HG02623 (cell line): ENCODE measurements around the gene PCSK1.
"Not testable (repeated sequence)": the region's sequence is repeated elsewhere in the genome, so short reads cannot be mapped to it uniquely, and the experiment has no call there.

ENCODE experiments used
- ATAC-seq: cut with Tn5 transposase; IDR thresholded peaks from one replicate; pipeline ENCODE4 v1.9.1; 2021; ENCODE audit warnings: moderate library complexity; ENCODE audit not compliant: unreplicated experiment

Gene PCSK1

DNA sequence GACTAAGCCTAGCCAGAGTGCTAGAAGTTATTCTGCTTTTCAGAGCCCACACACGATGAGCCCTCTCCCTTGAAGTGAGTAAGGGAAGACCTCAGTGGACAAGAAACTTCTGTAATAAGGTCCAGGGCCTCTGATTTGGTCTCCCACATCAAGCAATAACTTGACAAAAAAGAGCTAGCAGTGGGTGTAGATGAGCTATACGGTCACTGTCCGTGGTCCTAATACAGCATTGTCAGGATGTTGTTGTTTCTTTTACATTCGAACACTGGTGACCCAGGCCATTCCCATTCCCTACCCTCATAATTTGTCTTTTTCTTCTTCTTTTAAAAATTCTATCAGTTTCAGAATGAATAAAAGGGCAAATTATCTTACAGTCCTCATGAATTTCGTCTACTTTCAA, 5.2 kb downstream of the PCSK1 start:
- ATAC-seq, result no peak

DNA sequence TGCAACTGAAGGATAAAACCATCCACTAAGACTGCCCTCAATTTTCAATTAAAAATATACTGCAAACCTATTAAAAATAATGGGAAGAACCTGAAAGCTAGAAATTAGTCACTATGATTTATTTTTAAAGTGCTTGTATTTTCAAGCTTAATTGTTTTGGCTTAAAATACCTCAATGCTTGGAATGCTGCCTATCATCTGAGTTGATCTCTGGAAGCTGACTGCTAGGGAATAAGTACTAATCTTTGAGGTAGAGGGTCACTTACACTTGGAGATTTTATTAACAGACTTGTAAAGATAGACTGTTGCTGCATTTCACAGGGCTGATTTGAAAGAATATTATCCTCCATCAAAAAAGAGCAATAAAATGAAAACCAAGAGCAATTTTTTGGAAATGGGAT, 6.2 kb downstream of the PCSK1 start:
- ATAC-seq, result no peak

DNA sequence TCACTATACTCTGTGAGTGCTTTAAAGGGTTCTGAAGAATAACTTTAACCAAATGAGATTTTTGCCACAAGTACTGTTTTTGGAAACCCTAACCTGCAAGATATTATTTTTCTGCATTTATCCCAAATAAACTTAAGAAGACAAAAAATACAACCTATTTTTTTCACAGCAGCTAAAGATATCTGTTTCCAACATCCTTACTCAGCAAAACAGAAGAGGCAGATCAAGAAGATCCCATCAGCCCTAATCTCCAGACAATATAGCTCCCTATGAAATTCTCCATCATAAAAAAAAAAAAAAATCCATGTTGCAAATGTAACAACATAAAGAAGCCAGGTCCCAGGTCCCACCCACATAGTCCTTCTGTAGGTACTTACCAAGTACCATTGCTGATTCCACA, 7.6 kb downstream of the PCSK1 start:
- ATAC-seq, result no peak

- ATAC-seq, result no peak
Observed at GRCh38 chr5:96415897-96416296, 17.2 kb downstream of the PCSK1 start.

- ATAC-seq, result no peak
Observed at GRCh38 chr5:96412868-96413449, 20.1 kb downstream of the PCSK1 start.

- no peak for ATAC-seq
Observed at GRCh38 chr5:96410013-96410412, 23.0 kb downstream of the PCSK1 start.

- no peak for ATAC-seq
Observed at GRCh38 chr5:96408841-96409538, 24.1 kb downstream of the PCSK1 start.

GRCh38 chr5:96408210-96408777, 24.8 kb downstream of the PCSK1 start:
- ATAC-seq, result no peak

GRCh38 chr5:96407436-96407835, 25.6 kb downstream of the PCSK1 start:
- no peak for ATAC-seq

DNA sequence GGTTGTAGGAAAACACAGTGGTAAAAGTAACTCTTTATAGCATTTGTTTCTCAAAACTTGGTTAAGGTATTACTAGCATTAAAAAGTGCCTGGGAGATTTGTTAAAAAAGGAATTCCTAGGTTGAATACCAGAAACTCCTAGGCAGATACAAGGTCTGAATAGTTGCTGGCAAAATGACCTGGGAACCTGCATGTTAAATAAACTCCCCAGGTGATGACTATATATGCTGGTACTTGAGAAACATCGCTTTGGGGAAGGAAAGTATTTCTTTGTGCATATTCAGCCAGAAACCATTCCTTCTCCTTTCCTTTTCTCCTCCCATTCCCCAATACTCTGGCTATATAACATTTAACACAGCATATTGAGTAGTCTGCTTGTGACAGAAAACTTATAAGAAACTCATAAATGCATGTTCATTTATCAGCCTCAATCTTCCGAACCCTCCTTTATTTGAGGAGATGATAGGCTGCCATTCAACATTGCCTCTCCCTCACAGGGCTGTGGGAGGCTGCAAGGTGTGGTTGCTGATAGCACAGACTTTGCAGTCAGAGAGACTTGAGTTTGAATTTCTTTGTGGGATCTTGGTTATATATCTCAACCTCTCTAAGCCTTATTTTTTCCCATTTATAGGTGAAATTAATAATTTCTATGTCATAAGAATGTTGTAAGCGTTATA, 28.7 kb downstream of the PCSK1 start:
- no peak for ATAC-seq

- ATAC-seq, result no peak
Observed at GRCh38 chr5:96402500-96402899, 30.5 kb downstream of the PCSK1 start.

DNA sequence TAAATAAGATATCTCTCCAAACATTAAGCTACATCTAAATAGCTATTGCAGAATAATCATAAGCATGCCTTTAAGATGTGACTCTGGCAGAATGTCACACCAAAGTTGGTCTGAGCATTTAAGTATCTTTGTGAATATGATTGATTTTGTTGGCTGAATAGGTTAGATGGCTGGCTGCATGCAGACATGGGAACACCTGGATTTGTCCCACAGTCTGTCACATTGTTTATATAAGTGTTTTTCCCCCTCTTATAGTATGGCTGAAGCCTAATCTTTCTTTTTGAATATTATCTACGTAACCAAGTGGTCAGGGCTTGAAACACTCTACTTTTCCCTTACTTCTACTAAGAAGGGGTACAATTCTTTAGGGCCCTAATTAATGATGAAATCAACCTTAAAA, 36.2 kb downstream of the PCSK1 start:
- ATAC-seq, result no peak

GRCh38 chr5:96395295-96395694, 37.8 kb downstream of the PCSK1 start:
- ATAC-seq, result not testable (repeated sequence)

DNA sequence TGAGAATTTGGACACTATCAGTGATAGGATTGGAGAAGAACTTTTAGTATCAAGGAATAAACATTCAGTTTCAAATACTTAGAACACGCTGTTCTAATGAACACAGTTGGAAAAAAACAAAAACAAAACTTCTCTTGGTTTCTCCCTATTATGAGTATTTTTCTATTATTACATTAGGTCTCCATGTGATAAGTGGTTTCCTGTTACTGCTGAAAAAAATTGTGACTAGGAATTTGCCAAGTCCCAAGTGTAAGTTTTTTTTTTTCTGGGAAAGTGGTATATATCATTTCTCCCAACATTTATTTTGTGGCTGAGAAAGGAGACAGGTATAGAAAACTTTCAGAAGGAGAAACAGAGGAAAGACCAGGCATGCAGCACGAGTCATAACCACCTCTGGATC, 41.1 kb downstream of the PCSK1 start:
- ATAC-seq, result no peak

GRCh38 chr5:96388176-96388575, 44.9 kb downstream of the PCSK1 start:
- no peak for ATAC-seq

- ATAC-seq, result no peak
Observed at GRCh38 chr5:96387616-96388015, 45.4 kb downstream of the PCSK1 start.

- no peak for ATAC-seq
Observed at GRCh38 chr5:96385538-96385937, 47.5 kb downstream of the PCSK1 start.

DNA sequence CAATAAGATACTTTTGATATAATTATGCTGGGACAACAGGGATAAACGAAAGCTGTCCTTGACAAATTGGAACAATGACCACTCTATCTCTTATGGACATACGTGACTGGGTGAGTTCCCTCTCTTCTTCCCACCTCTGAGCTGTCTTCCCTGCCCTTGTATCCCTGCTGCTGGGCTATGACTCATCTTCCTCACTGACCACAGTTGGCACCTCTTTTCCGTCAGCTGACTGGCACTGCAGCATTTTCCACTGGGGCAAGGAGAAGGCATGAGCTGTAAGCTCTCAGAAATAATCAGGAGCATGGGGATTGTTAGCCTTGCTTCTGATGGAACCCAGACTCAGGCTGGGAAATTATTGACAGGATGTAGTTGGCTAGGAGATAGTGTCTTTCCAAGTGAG, 48.7 kb downstream of the PCSK1 start:
- no peak for ATAC-seq

DNA sequence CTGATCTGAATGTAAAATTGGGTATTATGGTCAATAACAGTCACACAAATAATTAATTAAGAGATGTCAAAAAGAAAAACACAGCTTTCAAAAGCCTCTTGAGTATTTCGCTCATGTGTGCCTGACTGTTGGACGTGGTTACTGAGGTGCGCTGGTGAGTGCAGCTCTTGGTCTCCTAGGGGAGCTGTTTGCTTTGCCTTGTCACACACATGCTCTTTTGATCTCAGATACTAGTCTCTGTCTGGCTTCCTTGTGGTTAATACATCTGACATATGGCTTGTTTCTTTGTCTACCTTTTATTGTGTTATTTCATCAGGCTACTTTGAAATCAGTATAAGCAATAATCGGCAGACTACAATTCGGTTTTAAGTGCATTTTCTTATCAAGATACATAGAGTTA, 51.5 kb downstream of the PCSK1 start:
- no peak for ATAC-seq

- no peak for ATAC-seq
Observed at GRCh38 chr5:96379896-96380295, 53.2 kb downstream of the PCSK1 start.

DNA sequence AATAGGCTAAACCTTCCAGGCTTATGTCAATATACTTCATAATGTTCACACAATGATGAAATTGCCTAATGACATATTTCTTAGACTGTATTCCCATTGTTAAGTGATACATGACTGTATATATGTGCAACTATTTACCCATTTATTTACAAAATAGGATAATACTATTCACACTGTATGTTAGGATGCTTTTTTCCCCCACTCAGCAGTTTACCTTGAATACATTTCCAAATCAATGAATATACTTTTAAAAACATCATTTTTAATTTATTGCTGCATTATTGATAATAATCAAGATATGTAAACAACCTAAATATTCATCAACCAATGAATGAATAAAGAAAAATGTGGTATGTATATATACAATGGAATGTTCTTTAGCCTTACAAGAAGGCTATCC, 55.5 kb downstream of the PCSK1 start:
- no peak for ATAC-seq

DNA sequence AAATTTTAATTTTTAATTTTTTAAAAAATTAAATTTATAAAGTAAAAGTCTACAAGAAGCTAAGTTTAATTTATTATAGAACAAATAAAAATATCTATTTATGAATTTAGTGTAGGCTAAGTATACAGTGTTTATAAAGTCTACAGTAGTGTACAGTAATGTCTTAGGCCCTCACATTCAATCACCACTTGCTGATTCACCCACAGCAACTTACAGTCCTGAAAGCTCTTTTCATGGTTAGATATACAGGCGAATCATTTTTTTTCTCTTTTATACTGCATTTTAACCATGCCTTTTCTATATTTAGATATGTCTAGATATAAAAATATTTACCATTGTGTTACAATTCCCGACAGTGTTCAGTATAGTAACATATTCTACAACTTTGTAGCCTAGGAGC, 55.9 kb downstream of the PCSK1 start:
- no peak for ATAC-seq
